CD14-positive monocyte (primary cell): ENCODE results near the gene ZCCHC2. TPM values are rescaled to one million over a fixed set of nuclear protein-coding genes. Genes with fewer than 3 reads are reported as not detected.

Source experiments
- DNase-seq, 3 donors: peaks; one replicate each; pipeline ENCODE4 v3.0.0-alpha.2; 2011 to 2022
- H2AFZ ChIP-seq: 2 replicates; pipeline ENCODE4 v1.6.0; 2012; ENCODE audit warnings: mild to moderate bottlenecking, low read depth, low read length, inconsistent platforms; ENCODE audit not compliant: insufficient read depth, poor library complexity, severe bottlenecking
- H3K27ac ChIP-seq, 2 donors: 1 replicate in 1 of 2; 2 replicates in 1 of 2; pipeline ENCODE4 v1.5.1; 2012 to 2013; ENCODE audit warnings: low read length in 2 of 2, control low read depth in 1 of 2, inconsistent platforms in 1 of 2, low read depth in 1 of 2, mild to moderate bottlenecking in 1 of 2
- H3K27me3 ChIP-seq, 2 donors: one replicate each; pipeline versions ENCODE4 v1.6.0 to v1.6.1; 2011 to 2013; ENCODE audit warnings: low read length in 2 of 2; ENCODE audit not compliant: control insufficient read depth in 2 of 2, insufficient read depth in 2 of 2
- H3K36me3 ChIP-seq, 2 donors: replicated peaks in 1 of 2; 1 replicate in 1 of 2; 2 replicates in 1 of 2; pipeline versions ENCODE4 v1.5.1 to v1.6.1; 2012 to 2013; ENCODE audit warnings: low read length in 2 of 2, control low read depth in 1 of 2, inconsistent platforms in 1 of 2, mild to moderate bottlenecking in 1 of 2; ENCODE audit not compliant: insufficient read depth in 2 of 2, control insufficient read depth in 1 of 2
- H3K4me1 ChIP-seq, 2 donors: 1 replicate in 1 of 2; 2 replicates in 1 of 2; pipeline versions ENCODE4 v1.5.1 to v1.6.1; 2012 to 2013; ENCODE audit warnings: low read length in 2 of 2, control low read depth in 1 of 2, inconsistent platforms in 1 of 2, mild to moderate bottlenecking in 1 of 2, moderate library complexity in 1 of 2; ENCODE audit not compliant: insufficient read depth in 2 of 2, control insufficient read depth in 1 of 2
- H3K4me2 ChIP-seq: replicated peaks from 2 replicates; pipeline ENCODE3; 2012; ENCODE audit warnings: low read length, moderate library complexity, mild to moderate bottlenecking; ENCODE audit not compliant: poor library complexity, severe bottlenecking; ENCODE audit errors: extremely low read depth
- H3K4me3 ChIP-seq, 3 experiments: fragments of 200-600 bp in 1 of 3; sonication (generic) in 1 of 3; replicated peaks in 1 of 3; 1 replicate in 2 of 3; 2 replicates in 1 of 3; pipeline ENCODE4 v1.5.1; 2011 to 2013; ENCODE audit warnings: low read length in 3 of 3, mild to moderate bottlenecking in 3 of 3, control low read depth in 2 of 3, low read depth in 2 of 3, inconsistent platforms in 1 of 3, moderate library complexity in 1 of 3
- H3K79me2 ChIP-seq: 2 replicates; pipeline ENCODE4 v1.6.0; 2012; ENCODE audit warnings: mild to moderate bottlenecking, control low read depth, inconsistent platforms, low read length, moderate library complexity; ENCODE audit not compliant: insufficient read depth
- H3K9ac ChIP-seq: 2 replicates; pipeline ENCODE4 v1.6.0; 2017; ENCODE audit warnings: low read length, mild to moderate bottlenecking; ENCODE audit not compliant: insufficient read depth, poor library complexity, severe bottlenecking
- H3K9me3 ChIP-seq, 2 donors: replicated peaks in 1 of 2; 1 replicate in 1 of 2; 2 replicates in 1 of 2; pipeline versions ENCODE4 v1.5.1 to v1.6.1; 2012 to 2013; ENCODE audit warnings: low read length in 2 of 2, control low read depth in 1 of 2; ENCODE audit not compliant: control insufficient read depth in 1 of 2, insufficient read depth in 1 of 2
- H4K20me1 ChIP-seq: 2 replicates; pipeline ENCODE4 v1.6.0; 2012; ENCODE audit warnings: mild to moderate bottlenecking, low read length, control low read depth, moderate library complexity; ENCODE audit not compliant: insufficient read depth
- H3K27ac Mint-ChIP-seq, 7 donors: one replicate each; pipeline ENCODE4 v1.8.0; 2020; ENCODE audit warnings: mild to moderate bottlenecking in 7 of 7, mixed read lengths in 7 of 7, moderate library complexity in 6 of 7, inconsistent platforms in 2 of 7
- H3K27me3 Mint-ChIP-seq, 3 donors: one replicate each; pipeline ENCODE4 v1.8.0; 2021 to 2022; ENCODE audit warnings: low read depth in 3 of 3, mild to moderate bottlenecking in 3 of 3, mixed read lengths in 3 of 3, moderate library complexity in 3 of 3, inconsistent platforms in 1 of 3
- H3K36me3 Mint-ChIP-seq, 2 donors: one replicate each; pipeline ENCODE4 v1.8.0; 2020; ENCODE audit warnings: mixed read lengths in 2 of 2, inconsistent platforms in 1 of 2, mild to moderate bottlenecking in 1 of 2
- H3K4me1 Mint-ChIP-seq: one replicate; pipeline ENCODE4 v1.8.0; 2020; ENCODE audit warnings: mild to moderate bottlenecking, mixed read lengths
- H3K4me3 Mint-ChIP-seq, 2 donors: one replicate each; pipeline ENCODE4 v1.8.0; 2020; ENCODE audit warnings: mild to moderate bottlenecking in 2 of 2, mixed read lengths in 2 of 2, moderate library complexity in 1 of 2
- H3K9me3 Mint-ChIP-seq, 7 donors: one replicate each; pipeline ENCODE4 v1.8.0; 2020 to 2022; ENCODE audit warnings: mixed read lengths in 7 of 7, mild to moderate bottlenecking in 6 of 7, moderate library complexity in 6 of 7, inconsistent platforms in 2 of 7
- WGBS: methylation state at CpG from one replicate; pipeline ENCODE4 v1.1.5; 2013; ENCODE audit warnings: missing lambda C conversion rate; ENCODE audit not compliant: insufficient coverage; 5-methylcytosine and 5-hydroxymethylcytosine counted together
- intact Hi-C, 2 donors: fragments of 100-400 bp; cut with micrococcal nuclease; formaldehyde crosslinking; loops; one replicate each; pipeline versions ENCODE4 v1.15.0 to v1.15.1; 2023
- polyA plus RNA-seq, 3 donors: library from polyadenylated mRNA; depleted of rRNA in 1 of 3; unstranded in 2 of 3; stranded (reverse) in 1 of 3; fragments of 300-500 nt in 2 of 3; fragments of >200 nt in 1 of 3; fragmentation: Illumina TruSeq in 2 of 3; gene quantifications; 1 replicate in 2 of 3; 2 replicates in 1 of 3; pipeline ENCODE4 v1.2.3, GENCODE V29; 2012 to 2021
- TF ChIP-seq, protein P1 (sequence below): fragments of 200-600 bp; IDR thresholded peaks from one replicate; pipeline ENCODE4 v1.8.0; 2022; ENCODE audit warnings: antibody characterized with exemption, mild to moderate bottlenecking

The ZCCHC2 gene
- polyA plus RNA-seq, 3 donors, result 0.59 to 24.9 (median 0.71) TPM

DNA sequence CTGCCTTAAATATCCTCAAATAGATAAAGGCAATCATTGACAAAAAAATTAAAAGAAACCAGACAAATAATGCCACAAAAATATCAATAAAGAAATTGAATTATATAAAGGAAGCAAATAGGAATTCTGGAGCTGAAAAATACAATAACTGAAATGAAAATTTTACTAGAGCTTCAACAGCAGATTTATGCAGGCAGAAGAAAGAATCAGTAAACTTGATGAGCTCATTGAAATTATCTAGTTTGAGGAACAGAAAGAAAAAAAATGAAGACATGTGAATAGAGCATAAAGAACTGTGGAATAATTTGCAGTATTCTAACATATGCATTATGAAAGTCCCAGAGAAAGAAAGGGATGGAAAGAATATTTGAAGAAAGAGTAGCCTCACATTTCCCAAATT is 41.9 kb upstream of the ZCCHC2 start:
- no peak overlapping the region for H3K27ac Mint-ChIP-seq
- Histone ChIP-seq H3K79me2 (no peaks in the 10 kb centered on the region), H3K4me1 (peaks cover 12 to 16% of the 10 kb centered on the region in 2 donors), H3K9me3 (peaks cover 3 to 13% of the 10 kb centered on the region in 2 donors), H3K9ac (no peak overlapping the region), H3K4me2 (no peak overlapping the region), H2AFZ (no peak overlapping the region), H3K27me3 (no peaks in the 10 kb centered on the region), H4K20me1 (no peaks in the 10 kb centered on the region), H3K36me3 (no peaks in the 10 kb centered on the region), H3K27ac (no peak overlapping the region), H3K4me3 (no peak overlapping the region)
- intact Hi-C loops, result no loop called here
- no peaks in the 10 kb centered on the region for H3K27me3 Mint-ChIP-seq
- peaks cover 14% of the 10 kb centered on the region for H3K4me1 Mint-ChIP-seq
- DNase-seq, result no peak
- no peak overlapping the region for H3K4me3 Mint-ChIP-seq
- peaks cover 0 to 4% of the 10 kb centered on the region in 2 donors for H3K36me3 Mint-ChIP-seq
- TF ChIP-seq, protein P1, sequence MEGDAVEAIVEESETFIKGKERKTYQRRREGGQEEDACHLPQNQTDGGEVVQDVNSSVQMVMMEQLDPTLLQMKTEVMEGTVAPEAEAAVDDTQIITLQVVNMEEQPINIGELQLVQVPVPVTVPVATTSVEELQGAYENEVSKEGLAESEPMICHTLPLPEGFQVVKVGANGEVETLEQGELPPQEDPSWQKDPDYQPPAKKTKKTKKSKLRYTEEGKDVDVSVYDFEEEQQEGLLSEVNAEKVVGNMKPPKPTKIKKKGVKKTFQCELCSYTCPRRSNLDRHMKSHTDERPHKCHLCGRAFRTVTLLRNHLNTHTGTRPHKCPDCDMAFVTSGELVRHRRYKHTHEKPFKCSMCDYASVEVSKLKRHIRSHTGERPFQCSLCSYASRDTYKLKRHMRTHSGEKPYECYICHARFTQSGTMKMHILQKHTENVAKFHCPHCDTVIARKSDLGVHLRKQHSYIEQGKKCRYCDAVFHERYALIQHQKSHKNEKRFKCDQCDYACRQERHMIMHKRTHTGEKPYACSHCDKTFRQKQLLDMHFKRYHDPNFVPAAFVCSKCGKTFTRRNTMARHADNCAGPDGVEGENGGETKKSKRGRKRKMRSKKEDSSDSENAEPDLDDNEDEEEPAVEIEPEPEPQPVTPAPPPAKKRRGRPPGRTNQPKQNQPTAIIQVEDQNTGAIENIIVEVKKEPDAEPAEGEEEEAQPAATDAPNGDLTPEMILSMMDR, result no peak
- peaks cover 6 to 26% (median 18%) of the 10 kb centered on the region in 7 donors for H3K9me3 Mint-ChIP-seq

DNA sequence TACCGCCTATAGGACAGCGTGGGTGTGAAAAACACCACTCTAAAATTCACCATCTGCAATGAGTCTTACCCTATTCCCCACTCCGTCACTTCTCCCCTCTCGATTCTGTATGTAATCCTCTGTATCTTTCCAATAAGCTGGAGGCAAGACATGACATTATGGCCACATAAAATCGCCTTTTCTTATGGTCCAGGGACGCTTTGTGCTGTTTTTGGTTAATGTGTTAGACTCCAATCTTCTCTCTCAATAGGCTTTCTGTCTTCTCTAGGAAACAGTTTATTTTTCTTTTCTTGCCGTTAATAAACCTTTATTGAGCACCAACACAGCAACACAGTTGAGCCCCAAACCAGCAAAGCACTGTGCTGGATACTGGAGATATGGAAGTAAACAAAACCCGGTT is 37.9 kb upstream of the ZCCHC2 start:
- no peak for DNase-seq
- H3K27ac Mint-ChIP-seq, result no peak overlapping the region
- Histone ChIP-seq H3K36me3 (no peaks in the 10 kb centered on the region), H2AFZ (no peak overlapping the region), H3K4me3 (no peak overlapping the region), H3K9ac (no peak overlapping the region), H3K79me2 (no peaks in the 10 kb centered on the region), H3K4me2 (no peak overlapping the region), H3K9me3 (peaks cover 3 to 13% of the 10 kb centered on the region in 2 donors), H3K27me3 (no peaks in the 10 kb centered on the region), H3K4me1 (peaks cover 2 to 3% of the 10 kb centered on the region in 2 donors), H3K27ac (no peak overlapping the region), H4K20me1 (no peaks in the 10 kb centered on the region)
- peaks cover 6 to 25% (median 18%) of the 10 kb centered on the region in 7 donors for H3K9me3 Mint-ChIP-seq
- intact Hi-C loops, result no loop called here
- TF ChIP-seq, protein P1, result no peak
- H3K36me3 Mint-ChIP-seq, result peaks cover 0 to 4% of the 10 kb centered on the region in 2 donors
- H3K4me3 Mint-ChIP-seq, result no peak overlapping the region
- H3K4me1 Mint-ChIP-seq, result peaks cover 2% of the 10 kb centered on the region
- WGBS, result 67% methylated on average over 2 of the region's 8 CpGs
- no peaks in the 10 kb centered on the region for H3K27me3 Mint-ChIP-seq
